Activated CD8-positive, alpha-beta memory T cell treated with anti-CD3 and anti-CD28 coated beads, Interleukin-2, amount 50 U/mL, for 1 hour (primary cell): ENCODE measurements around the gene KLHL36.

Source experiments
- DNase-seq: peaks from one replicate; pipeline ENCODE4 v3.0.0-alpha.2; 2020; ENCODE audit errors: extremely low read depth

The KLHL36 gene

DNA sequence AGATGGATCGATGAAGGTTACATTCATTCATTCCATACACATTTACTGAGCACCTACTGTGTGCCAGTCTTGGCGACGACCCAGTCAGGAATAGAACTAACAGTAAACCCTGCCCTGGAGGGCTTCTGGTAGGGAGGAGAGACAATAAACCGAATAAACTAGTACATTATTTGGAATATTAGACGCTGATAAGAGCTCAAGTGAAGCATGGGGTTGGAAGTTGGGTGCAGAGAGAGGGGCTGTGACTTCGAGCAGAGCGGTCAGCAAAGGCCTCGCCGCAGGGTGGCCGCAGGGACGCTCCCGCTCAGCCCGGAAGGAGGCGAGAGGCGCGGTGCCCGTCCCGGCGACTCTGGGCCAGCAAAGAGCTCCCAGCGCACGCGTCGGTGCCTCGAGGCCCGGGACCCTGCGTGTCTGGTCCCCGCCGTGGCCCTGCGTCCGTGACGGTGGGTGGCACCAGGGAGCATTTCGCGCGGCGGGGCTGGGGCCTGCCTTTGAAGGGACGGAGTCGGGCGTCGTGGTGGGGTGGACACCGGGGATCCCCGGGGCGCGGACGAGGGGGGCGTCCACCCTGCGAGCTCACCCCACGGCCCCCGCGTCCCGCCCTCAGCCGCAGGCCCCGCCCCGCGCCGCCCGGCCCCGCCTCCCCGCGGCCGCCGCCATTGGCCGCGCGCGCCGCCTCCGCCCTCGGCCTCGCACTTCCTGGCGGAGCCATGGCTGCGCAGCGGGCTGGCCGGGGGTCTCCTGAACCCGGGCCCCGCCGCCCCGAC lies at the start of gene KLHL36:
Gene KLHL36, plus strand, starts transcription at position 684 of the 767 bp plus-strand sequence. CDS start 2,357 bp downstream, outside the sequence.
- no peak for DNase-seq

DNA sequence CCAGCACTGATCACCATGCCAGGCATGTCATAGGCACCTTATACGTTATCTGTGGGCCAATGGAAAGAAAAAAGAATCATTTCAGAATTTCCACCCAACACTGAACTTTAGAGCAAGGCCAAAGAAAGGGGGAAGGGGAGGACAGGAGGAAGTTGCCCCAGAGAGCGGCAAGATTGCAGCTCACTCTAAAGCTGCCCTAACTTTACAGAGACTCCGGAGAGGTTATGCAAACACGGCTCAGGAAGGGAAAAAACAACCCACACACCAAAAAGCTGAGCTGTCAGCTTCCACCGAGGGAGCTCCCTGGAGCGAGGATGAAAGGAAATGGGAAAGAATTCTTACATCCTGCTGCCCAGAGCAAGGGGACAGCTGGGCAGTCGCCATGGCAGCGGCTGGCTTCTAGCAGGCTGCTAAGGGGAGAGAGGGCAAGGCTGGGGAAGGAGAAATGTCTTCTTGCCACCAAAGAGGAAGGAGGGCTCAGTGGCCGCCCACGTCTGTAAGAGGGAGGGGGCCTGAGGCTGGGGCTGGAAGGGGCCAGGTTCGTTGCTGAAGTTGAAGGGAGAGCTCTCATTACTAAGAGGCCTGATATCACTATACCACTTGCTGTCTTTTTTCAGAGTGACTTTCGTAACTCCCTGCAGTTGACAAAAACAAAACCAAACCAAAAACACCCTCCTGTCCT lies 48.6 kb upstream of the KLHL36 start:
- no peak for DNase-seq

DNA sequence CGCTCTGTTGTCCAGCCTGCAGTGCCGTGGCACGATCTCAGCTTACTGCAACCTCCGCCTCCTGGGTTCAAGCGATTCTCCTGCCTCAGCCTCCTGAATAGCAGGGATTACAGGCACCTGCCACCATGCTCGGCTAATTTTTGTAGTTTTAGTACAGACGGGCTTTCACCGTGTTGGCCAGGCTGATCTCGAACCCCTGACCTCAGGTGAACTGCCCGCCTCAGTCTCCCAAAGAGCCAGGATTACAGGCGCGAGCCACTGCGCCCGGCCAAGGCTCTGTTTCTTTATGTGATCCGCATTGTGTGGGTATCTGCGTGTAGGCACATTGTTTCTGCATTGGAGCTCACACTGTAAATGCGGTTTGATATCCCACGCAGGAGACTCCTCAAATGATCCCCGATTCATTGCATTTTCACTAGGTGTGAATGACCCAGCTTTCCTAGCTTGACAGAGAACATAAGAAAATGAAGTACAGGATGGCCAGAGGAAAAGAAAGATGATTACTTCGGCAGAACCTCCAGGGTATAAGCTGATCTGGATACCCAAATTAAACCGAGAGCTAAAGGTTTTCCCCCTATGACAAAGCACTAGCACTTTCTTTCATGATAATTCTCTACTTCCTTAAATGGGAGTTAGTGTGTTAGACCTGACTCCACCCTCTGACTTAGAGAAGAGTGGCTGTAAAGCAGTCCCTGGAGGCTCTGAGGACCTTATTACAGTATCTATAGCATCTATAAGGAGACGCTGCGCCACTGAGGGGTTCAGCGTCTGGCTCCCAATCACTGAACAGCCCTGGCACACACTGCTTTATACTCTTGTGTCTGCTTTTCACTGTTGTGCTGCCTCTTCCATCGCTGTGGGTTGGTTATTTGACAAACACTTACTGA lies 47.7 kb upstream of the KLHL36 start:
- no peak for DNase-seq

DNA sequence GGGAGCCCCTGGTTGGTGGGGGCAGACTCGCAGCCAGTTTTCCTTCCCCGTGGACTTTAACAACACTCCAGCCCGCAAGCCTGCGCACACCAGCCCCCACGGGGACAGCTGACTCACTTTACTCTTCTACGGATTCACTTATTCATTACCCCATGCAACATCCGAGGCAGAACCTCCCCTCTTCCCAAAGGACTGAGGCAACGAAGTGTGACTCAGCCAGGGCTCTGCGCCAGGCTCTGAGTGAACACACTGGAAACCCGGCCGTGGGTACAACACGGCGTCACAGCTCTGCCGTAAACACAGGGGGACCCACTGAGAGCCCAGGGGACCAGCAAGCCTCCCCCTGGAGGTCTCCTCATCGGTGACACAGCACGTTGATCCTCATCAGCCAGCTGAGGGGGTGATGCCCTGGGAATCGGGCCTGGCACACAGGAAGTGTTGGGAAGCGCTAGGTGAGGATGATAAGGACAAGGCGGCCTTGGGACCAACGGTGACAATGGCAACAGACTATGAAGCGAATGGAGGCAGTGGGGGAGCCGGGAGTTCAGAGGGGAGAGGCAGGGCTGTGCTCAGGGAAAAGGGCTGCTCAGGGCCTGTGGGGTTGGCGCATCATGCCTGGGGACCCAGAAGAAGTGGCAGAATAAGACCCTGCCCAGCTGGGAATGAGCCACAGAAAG lies 45.0 kb upstream of the KLHL36 start:
- no peak for DNase-seq

DNA sequence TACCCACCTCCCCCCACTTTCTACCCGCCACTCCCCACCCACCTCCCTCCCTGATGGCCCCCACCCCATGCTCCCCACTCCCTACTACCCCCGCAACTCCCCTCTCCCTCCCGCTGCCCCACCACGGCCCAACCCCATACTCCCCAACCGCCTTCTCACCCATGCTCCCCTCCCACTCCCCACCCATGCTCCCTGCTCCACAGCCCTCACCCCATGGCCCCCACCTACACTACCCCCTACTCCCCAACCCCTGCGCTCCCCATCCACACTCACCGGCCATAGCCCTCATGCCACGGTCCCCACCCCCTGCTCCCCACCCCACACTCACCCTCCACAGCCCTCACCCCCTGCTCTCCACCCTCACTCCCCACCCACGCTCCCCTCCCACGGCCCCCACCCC lies 44.4 kb upstream of the KLHL36 start:
- DNase-seq = no peak

DNA sequence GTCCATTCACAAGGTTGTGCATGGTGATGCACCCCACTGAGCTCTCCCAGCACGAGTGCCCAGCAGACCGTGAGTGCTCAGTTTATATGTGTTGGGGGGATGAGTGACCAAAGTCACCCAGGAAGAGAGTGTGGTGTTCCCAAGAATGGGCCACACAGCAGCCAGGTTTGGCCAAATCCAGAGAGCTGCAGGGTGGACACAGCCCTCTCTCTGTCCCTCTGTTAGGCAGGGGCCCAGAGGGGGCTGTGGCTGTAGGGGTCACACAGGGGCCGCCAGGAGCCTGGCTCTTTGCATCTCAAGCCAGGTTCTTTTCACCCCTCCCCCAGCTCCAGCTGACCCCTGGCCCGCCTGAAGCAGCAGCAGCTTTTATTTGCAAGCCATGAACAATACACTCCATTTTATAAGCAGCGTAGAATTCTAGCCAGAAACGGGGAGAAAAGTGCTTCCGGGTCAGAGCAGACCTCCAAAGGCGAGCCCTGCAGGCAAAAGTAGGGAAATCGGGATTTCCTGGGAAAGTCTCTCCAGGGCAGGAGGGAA lies 43.8 kb upstream of the KLHL36 start:
- DNase-seq = no peak

DNA sequence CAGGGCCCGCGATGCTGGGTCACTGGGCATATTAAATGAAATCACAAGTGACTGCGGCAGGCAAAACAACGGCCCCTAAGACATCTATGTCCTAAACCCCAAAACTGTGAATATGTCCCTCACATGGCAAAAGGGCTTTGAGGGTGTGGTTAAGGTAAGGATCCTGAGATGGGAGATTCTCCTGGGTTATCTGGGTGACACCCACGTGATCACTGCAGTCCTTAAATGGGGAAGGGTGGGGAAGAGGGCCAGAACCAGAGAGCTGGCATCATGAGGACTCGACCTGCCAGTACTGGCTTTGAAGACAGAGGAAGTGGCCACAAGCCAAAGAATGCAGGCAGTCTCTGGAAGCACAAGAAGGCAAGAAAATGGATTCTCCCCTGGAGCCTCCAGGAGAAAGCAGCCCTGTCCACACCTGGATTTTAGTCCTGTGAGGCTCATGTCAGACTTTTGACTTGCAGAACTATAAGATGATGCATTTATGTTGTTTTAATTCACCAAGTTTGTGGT lies 42.9 kb upstream of the KLHL36 start:
- no peak for DNase-seq

DNA sequence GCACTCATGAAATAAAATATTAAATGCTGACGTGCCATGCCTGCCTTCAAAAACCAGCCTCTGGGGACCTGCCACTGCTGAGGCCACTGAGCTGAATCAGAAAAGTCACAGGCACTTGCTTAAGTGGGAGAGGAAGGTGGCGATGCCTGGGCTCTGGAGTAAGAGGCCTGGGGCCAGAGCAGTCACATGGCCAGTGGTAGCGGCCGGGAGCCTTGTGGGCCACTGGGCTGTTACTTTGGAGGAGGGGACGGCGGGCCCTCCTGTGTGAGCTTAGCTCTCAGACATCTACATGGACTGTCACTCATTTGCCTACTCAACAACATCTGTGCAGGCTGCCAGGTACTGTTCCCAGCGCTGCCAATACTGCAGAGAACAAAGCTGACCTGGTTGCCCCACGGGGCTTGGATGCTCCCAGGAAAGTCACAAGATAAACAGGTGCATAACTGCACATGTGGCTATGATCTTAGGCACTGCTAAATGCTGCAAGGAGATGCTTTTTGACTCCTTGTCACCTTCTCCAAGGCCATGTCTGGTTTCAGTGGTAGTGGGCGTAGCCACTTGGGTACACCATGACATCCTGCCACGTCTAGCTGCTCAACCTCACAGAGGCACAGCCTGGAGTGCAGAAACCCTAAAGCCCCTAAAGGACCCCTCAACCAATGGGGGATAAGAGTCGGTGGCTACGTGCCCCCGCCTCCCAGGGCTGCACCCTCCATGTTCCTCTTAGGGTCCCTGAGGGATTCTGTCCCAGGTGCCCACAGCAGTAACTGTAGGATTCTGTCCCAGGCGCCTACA lies 42.0 kb upstream of the KLHL36 start:
- no peak for DNase-seq

DNA sequence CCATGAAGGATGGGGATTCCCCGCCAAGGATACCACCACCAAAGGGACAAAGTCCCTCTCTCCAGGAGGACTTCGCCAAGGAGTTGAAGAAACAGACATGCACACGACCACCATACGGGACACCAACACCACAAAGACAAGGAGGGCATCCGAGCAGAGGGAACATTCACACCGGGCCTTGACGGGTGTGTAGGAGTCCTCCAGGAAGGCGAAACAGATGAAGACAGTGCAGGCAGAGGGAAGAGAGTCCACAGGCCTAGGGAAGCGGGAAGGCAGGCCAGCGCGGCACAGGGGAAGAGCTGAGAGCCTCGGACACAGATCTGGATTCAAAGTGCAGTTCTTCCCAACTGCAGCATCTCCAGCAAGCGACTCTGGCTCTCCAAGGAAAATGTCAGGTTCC lies 41.2 kb upstream of the KLHL36 start:
- DNase-seq = no peak

DNA sequence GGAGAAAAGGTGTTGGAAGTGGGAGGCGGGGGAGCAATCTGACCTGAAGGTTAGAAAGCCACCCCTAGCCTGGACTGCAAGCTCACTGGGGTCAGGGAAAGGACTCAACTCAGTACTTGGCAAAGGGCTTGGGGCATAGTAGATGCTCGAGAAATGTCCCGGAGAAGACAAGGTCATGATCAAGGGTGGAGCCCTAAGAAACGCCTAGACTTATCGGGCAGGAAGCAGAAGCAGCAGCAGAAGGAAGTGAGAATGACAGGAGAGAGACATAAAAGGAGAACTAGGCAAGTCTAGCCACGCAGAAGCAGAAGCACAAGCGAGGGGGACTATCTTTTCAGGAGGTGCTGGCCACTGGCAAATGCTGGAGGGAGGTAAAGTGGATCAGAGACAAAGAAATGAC lies 40.6 kb upstream of the KLHL36 start:
- DNase-seq = no peak

DNA sequence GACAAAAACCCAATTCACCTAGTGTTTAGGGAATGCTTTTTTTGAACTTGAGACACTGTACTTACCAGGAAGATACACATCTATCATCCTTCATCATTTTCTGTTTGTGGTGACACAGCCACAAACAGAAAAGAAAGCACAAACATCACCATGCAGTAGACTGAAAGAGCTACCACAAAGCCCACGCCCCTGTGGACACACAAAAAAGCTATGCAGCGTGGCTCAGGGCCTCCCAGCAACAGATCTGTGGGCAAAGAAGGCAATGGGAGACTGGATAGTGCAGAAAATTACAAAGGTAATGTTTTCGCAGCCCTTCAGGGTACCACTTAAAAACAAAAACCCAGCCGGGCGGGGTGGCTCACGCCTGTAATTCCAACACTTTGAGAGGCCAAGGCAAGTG lies 40.0 kb upstream of the KLHL36 start:
- DNase-seq = no peak

DNA sequence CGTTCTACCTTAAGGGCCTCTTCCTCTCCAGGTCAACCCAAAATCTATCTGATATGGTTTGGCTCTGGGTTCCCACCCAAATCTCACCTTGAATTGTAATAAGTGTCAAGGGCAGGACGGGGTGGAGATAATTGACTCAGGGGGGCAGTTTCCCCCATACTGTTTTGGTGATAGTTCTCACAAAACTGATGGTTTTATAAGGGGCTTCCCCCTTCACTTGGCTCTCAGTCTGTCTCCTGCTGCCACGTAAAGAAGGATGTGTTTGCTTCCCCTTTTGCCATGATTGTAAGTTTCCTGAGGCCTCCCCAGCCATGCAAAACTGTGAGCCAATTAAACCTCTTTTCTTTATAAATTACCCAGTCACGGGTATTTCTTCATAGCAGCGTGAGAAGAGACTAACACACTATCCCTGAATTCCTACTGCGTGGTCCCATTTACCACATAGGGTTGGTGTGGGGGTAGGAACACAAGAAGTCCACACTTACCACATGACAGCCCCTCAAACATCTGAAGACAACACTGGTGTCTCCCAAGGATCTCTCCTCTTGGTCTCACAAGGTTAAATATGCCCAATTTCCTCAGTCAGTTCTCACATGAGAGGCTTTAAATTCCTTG lies 38.6 kb upstream of the KLHL36 start:
- DNase-seq = no peak

DNA sequence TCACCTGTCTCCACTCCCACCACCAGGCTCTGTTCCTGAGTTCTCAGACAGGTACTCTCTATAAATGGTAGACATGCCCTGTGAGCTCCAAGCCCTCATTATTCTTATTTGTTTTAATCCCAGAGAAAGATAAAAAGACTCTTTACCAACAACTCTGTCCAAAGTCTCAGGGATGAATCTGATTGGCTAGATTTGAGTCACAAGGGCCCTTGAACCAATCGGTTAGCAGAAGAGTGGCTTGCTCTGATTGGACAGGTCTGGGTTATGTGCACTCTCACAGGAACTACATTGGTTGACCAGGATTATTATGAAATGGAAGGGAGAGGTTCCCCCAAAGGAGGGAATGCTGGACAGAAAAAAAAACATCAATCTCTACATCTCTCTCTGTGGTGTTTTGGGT lies 37.9 kb upstream of the KLHL36 start:
- no peak for DNase-seq

DNA sequence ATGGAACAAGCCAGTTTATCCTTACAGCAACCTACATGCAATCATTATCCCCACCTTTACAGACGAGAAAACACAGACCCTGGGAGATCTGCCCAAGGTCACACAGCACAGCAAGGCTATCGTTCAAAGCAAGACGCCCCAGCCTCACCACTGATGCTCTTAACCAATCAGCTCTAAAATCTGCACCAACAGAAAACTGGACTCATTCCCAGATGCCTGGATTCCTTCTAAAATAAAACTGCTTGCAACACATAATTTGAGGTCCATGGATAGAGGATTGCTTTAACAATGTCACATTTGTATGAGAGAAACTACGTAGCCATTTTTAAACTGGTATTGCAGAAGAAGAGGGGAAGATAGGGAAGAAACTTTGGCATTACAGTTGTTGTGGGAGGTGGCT lies 37.3 kb upstream of the KLHL36 start:
- DNase-seq = no peak

DNA sequence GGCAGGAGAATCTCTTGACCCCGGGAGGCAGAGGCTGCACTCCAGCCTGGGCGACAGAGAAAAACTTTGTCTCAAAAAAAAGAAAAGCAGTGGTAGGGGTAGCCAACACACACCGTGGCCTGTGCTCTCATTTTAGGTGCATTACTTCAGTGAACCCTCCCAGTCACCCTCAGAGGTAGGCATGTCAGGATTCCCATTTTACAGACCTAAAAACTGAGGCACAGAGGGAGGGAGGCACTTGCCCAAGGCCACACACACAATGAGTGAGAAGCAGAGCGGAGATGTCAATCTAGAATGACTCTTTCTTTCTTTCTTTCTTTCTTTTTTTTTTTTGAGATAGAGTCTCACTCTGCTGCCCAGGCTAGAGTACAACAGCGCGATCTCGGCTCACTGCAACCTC lies 35.6 kb upstream of the KLHL36 start:
- no peak for DNase-seq

DNA sequence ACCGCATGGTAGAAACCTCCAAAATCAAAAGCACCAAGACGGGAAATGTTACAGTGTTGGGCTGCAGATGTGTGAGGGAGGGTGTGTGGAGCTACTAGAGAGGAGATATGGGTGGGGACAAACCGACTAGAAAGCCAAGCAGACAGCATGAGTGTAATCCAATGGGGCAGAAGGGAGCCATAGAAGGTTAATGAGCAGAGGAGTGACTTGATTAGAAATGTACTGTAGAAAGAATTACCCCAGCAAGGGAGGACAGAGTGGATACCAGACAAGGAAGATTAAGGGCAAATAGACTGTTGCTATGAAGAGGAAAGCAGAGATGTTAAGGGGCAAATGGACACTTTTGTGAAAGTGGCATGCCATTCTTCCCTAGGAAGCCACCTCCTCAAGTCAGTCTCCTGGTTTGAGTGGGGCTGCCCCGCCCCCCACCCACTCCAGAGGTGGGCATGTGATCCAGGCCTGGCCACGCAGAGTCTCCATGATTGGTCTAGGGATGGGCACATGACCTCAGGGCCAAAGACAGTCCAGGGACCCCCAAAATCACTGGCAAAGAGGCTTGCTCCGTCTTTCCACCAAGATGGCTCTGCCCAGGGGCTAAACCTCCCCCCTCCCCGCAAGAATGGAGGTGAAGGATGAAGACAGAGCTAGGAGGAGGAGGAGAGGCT lies 34.8 kb upstream of the KLHL36 start:
- no peak for DNase-seq

DNA sequence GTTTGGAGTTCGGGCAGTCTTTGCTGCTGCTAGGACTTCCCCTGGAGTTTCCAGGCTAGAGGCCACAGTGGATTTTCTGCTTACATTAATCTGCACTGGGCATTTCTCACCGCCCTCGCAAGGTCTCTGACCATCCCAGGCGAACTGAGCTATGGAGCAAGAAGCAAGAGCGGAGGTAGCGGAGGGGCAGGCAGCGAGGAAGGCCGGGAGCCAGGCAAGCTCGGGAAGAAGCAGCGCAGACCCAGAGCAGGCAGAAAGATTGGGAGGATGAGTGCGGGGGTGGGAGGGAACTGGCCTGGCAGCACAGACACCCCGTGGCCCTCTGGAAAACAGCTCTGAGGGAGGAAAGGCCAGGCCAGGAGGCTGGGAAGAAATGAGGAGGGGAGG lies 34.2 kb upstream of the KLHL36 start:
- DNase-seq = no peak

DNA sequence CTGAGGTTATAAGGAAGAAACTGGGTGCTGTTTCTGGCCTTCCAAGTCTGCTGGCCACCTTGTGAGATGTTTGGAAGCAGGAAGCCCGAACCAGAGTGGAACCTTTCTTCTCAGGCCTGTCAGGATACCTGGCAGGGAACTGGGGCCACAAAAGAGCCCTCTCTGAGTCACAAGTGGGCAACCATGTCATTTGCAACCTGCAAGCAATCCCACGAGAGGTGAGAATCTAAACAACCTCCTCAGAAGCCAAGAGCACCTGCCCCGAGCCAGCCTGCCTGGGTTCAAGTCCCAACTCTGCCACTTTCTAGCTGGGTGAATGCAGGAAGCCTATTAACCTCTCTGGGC lies 33.7 kb upstream of the KLHL36 start:
- no peak for DNase-seq

DNA sequence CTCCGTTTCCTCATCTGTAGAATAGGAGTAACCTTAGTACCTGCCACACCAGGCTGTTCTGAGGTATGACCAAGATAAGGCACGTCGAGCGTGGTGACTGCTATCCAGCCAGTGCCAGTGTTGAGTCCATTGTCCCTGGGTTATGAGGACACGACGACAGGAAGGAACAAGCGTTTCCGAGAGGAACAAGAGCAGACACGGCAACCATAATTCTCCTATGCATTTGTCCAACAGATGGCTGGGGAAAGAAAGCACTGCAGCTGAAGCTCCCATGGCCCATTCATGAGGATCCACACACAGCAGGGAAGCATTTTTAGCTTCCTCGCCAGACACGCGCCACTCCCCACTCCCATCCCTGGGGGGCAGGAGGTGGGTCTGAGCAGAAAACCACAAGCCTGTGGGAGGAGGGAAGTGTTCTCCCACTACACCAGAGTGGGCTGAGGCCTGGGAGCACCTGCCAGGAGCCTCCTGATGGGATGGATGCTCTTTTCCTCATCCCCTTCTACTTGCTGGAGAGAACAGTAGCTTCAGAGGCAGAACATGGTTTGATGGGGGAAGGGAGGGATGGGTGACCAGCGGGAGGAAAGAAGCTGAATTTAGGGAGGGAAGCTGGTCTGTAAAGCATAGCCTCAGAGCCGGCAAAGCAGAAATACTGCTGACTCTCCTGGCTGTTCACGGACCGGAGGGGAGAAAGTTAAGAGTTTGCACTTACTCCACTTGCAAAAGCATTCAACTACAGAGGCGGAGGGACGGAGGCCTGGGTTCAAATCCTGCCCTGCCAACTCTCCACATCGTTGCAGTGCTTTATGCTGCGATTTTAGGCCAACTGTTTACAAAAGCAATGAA lies 33.1 kb upstream of the KLHL36 start:
- DNase-seq = no peak
